ENCODE measurements around the gene PERM1.

The PERM1 gene

GRCh38 chr1:927748-928147, 54.1 kb downstream of the PERM1 start:
- Histone ChIP-seq H3K4me3 (ENCODE audit: severe bottlenecking) (no peak overlapping the region), H3K4me1 (ENCODE audit: insufficient read depth, poor library complexity, severe bottlenecking) (no peaks in the 10 kb centered on the region), H3K27me3 (ENCODE audit: insufficient read depth, poor library complexity, severe bottlenecking) (peaks cover 78% of the 10 kb centered on the region), H3K9me3 (ENCODE audit: severe bottlenecking) (no peaks in the 10 kb centered on the region), H3K36me3 (ENCODE audit: low read depth) (no peaks in the 10 kb centered on the region), H3K27ac (ENCODE audit: poor library complexity, severe bottlenecking) (no peak overlapping the region)
- no peak for DNase-seq (ENCODE audit: low spot score)
- no peak for ATAC-seq (ENCODE audit: low read depth)
- no peak for TF ChIP-seq CTCF (IDR thresholded peaks at IDR 0.05; ENCODE audit: poor library complexity, severe bottlenecking)

GRCh38 chr1:927234-927633, 54.7 kb downstream of the PERM1 start:
- Histone ChIP-seq H3K27ac (ENCODE audit: poor library complexity, severe bottlenecking) (no peak overlapping the region), H3K4me3 (ENCODE audit: severe bottlenecking) (no peak overlapping the region), H3K27me3 (ENCODE audit: insufficient read depth, poor library complexity, severe bottlenecking) (peaks cover 78% of the 10 kb centered on the region), H3K36me3 (ENCODE audit: low read depth) (no peaks in the 10 kb centered on the region), H3K4me1 (ENCODE audit: insufficient read depth, poor library complexity, severe bottlenecking) (no peaks in the 10 kb centered on the region), H3K9me3 (ENCODE audit: severe bottlenecking) (no peaks in the 10 kb centered on the region)
- DNase-seq (ENCODE audit: low spot score), result no peak
- TF ChIP-seq CTCF (IDR thresholded peaks at IDR 0.05; ENCODE audit: poor library complexity, severe bottlenecking), result no peak
- no peak for ATAC-seq (ENCODE audit: low read depth)

GRCh38 chr1:925561-926421, 56.1 kb downstream of the PERM1 start:
- Histone ChIP-seq H3K27me3 (ENCODE audit: insufficient read depth, poor library complexity, severe bottlenecking) (peaks cover 72% of the 10 kb centered on the region), H3K27ac (ENCODE audit: poor library complexity, severe bottlenecking) (no peak overlapping the region), H3K9me3 (ENCODE audit: severe bottlenecking) (no peaks in the 10 kb centered on the region), H3K4me1 (ENCODE audit: insufficient read depth, poor library complexity, severe bottlenecking) (peaks cover 2% of the 10 kb centered on the region), H3K4me3 (ENCODE audit: severe bottlenecking) (no peak overlapping the region), H3K36me3 (ENCODE audit: low read depth) (no peaks in the 10 kb centered on the region)
- ATAC-seq (ENCODE audit: low read depth), result no peak
- no peak for DNase-seq (ENCODE audit: low spot score)
- TF ChIP-seq CTCF (IDR thresholded peaks at IDR 0.05; ENCODE audit: poor library complexity, severe bottlenecking), result no peak

Data from RWPE2 (cell line).